Stimulated activated naive B cell treated with anti-CD40 and anti-IgM and Interleukin-4, amounts not matched to agents 10 μg/mL and 1 μg/mL and 100 μg/mL, for 72 hours (primary cell): Measurements from ENCODE around the gene ANKAR.

ENCODE experiments used
- ATAC-seq, 2 donors: fragments of 150-1000 bp; cut with Tn5 transposase; replicated peaks; 2 replicates each; pipeline ENCODE4 v1.10.0; 2021; ENCODE audit warnings: moderate library complexity in 1 of 2
- DNase-seq: peaks from one replicate; pipeline ENCODE4 v3.0.0; 2021
- H3K27ac Mint-ChIP-seq: one replicate; pipeline ENCODE4 v1.8.0; 2022; ENCODE audit warnings: mild to moderate bottlenecking, mixed read lengths
- H3K27me3 Mint-ChIP-seq, 2 donors: one replicate each; pipeline ENCODE4 v1.8.0; 2022; ENCODE audit warnings: mixed read lengths in 2 of 2
- H3K36me3 Mint-ChIP-seq, 2 donors: one replicate each; pipeline ENCODE4 v1.8.0; 2022; ENCODE audit warnings: mixed read lengths in 2 of 2, mild to moderate bottlenecking in 1 of 2
- H3K4me1 Mint-ChIP-seq, 2 donors: one replicate each; pipeline ENCODE4 v1.8.0; 2022; ENCODE audit warnings: mixed read lengths in 2 of 2, mild to moderate bottlenecking in 1 of 2
- H3K4me3 Mint-ChIP-seq, 2 donors: one replicate each; pipeline ENCODE4 v1.8.0; 2022; ENCODE audit warnings: mild to moderate bottlenecking in 2 of 2, mixed read lengths in 2 of 2, moderate library complexity in 1 of 2
- H3K9me3 Mint-ChIP-seq, 2 donors: one replicate each; pipeline ENCODE4 v1.8.0; 2022; ENCODE audit warnings: mixed read lengths in 2 of 2, mild to moderate bottlenecking in 1 of 2

ANKAR gene

GRCh38 chr2:189674374-189675112 lies at the start of gene ANKAR:
TSS of gene ANKAR (plus strand) at chr2:189674670. CDS start at chr2:189676491, 1,821 bp downstream.
- peaks cover 14 to 21% of the 10 kb centered on the region in 2 donors for H3K4me1 Mint-ChIP-seq
- peak within 1 kb of the TSS; percentile 98 for H3K27ac Mint-ChIP-seq
- peak; percentile 96 for ATAC-seq
- DNase-seq = peak; percentile 87
- peak within 1 kb of the TSS; percentile 92 to 96 for H3K4me3 Mint-ChIP-seq
- H3K36me3 Mint-ChIP-seq = peaks cover 22 to 42% of the 10 kb centered on the region in 2 donors
- no peaks in the 10 kb centered on the region for H3K27me3 Mint-ChIP-seq
- peaks cover 9 to 11% of the 10 kb centered on the region in 2 donors for H3K9me3 Mint-ChIP-seq

DNA sequence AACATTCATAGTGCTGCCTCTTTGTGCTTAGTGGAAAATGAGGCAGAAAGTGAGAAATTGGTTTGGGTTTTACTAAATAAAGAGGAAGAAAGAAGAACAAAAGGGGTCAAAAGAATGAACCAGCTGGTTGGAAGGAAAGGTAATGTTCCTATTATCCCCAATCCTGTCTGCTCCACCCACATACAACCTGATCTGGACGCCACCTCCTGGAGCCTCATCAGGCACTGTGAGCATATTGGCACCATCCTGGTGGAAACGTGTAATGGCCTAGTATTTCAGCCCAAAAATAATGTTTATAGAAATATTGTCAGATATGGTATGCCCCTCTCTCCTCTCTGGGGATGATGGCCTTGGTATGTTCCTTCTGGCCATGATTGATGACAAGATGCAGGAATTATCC lies 48.8 kb upstream of the ANKAR start:
- Mint-ChIP-seq H3K4me1 (no peaks in the 10 kb centered on the region), H3K4me3 (no peak overlapping the region), H3K27ac (no peak overlapping the region), H3K36me3 (no peaks in the 10 kb centered on the region), H3K27me3 (peaks cover 0 to 12% of the 10 kb centered on the region in 2 donors), H3K9me3 (no peaks in the 10 kb centered on the region)
- no peak for DNase-seq
- no peak for ATAC-seq

DNA sequence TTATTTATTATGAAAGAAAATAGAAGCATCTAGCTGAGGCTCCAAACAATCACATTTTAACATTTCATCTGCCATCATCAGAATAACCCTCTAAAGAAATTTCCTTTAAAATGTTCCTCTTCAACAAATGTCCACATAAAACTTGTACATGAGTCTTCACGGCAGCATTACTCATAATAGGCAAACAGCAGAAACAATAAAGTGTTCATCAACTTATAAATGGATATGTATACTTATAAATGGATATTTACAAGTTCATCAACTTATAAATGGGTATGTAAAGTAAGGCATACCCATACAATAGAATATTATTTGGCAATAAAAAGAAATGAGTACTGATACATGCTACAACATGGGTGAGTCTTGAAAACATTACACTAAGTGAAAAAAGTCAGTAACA lies 46.7 kb upstream of the ANKAR start:
- H3K4me3 Mint-ChIP-seq = no peak overlapping the region
- DNase-seq = no peak
- no peak overlapping the region for H3K27ac Mint-ChIP-seq

DNA sequence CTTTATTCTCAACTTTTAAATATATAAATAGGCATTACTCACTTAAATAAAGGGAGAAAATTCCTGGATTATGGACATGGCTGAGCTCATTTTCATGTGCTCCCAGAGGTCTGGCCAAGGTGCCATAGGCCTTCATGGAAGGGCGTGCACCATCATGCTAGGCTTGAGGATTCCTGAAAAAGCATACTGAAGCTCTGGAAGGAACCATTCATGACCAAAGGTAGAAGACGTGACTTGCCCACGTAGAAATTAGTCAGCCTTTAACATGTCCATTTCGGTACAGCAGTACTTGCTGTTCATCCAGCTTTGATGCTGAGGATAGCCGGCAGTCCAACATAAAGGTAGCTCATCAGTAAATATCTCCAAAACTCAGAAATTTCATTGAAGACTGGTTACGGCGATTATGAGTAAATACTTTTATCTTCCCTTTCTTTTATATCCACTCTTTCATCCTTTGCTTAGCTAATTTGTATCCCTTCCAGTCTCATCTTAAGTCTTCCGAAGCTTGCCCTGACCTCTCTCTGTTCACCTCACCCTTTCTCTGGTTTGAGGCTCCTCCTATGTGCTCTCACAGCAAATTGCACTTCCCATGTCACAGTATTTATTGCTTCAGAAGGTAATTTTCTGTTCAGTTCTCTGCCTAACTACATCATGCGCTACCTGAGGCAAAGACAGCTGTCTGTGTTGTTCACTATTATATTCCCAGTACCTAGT lies 45.5 kb upstream of the ANKAR start:
- no peaks in the 10 kb centered on the region for H3K36me3 Mint-ChIP-seq
- peaks cover 0 to 12% of the 10 kb centered on the region in 2 donors for H3K27me3 Mint-ChIP-seq
- ATAC-seq (no peak), DNase-seq (no peak)
- H3K4me1 Mint-ChIP-seq = no peaks in the 10 kb centered on the region
- H3K9me3 Mint-ChIP-seq = no peaks in the 10 kb centered on the region
- H3K27ac Mint-ChIP-seq = no peak overlapping the region
- no peak overlapping the region for H3K4me3 Mint-ChIP-seq

More for the DNA sequence above, 46.7 kb upstream of the ANKAR start:
- H3K4me1 Mint-ChIP-seq = no peaks in the 10 kb centered on the region
- H3K27me3 Mint-ChIP-seq = peaks cover 0 to 12% of the 10 kb centered on the region in 2 donors
- ATAC-seq = no peak
- no peaks in the 10 kb centered on the region for H3K36me3 Mint-ChIP-seq
- no peaks in the 10 kb centered on the region for H3K9me3 Mint-ChIP-seq

- ATAC-seq = no peak
- H3K4me3 Mint-ChIP-seq = no peak overlapping the region
Observed at GRCh38 chr2:189629531-189630453, 44.7 kb upstream of the ANKAR start.

GRCh38 chr2:189631849-189632248 lies 42.6 kb upstream of the ANKAR start:
- no peaks in the 10 kb centered on the region for H3K27me3 Mint-ChIP-seq
- ATAC-seq = no peak
- H3K27ac Mint-ChIP-seq = no peak overlapping the region
- H3K9me3 Mint-ChIP-seq = no peaks in the 10 kb centered on the region
- no peaks in the 10 kb centered on the region for H3K4me1 Mint-ChIP-seq
- DNase-seq = no peak
- H3K36me3 Mint-ChIP-seq = no peaks in the 10 kb centered on the region
- H3K4me3 Mint-ChIP-seq = no peak overlapping the region

More at GRCh38 chr2:189629531-189630453, 44.7 kb upstream of the ANKAR start:
- no peaks in the 10 kb centered on the region for H3K9me3 Mint-ChIP-seq
- no peaks in the 10 kb centered on the region for H3K36me3 Mint-ChIP-seq
- H3K4me1 Mint-ChIP-seq = no peaks in the 10 kb centered on the region
- no peak overlapping the region for H3K27ac Mint-ChIP-seq
- H3K27me3 Mint-ChIP-seq = peaks cover 0 to 7% of the 10 kb centered on the region in 2 donors
- DNase-seq = no peak

- Mint-ChIP-seq H3K27ac (no peak overlapping the region), H3K9me3 (no peaks in the 10 kb centered on the region), H3K4me1 (no peaks in the 10 kb centered on the region), H3K4me3 (no peak overlapping the region), H3K36me3 (no peaks in the 10 kb centered on the region), H3K27me3 (no peaks in the 10 kb centered on the region)
- no peak for ATAC-seq
- DNase-seq = no peak
Observed at GRCh38 chr2:189633392-189633811, 41.1 kb upstream of the ANKAR start.

- Mint-ChIP-seq H3K36me3 (no peaks in the 10 kb centered on the region), H3K27ac (no peak overlapping the region), H3K9me3 (no peaks in the 10 kb centered on the region), H3K4me3 (no peak overlapping the region), H3K27me3 (no peaks in the 10 kb centered on the region), H3K4me1 (no peaks in the 10 kb centered on the region)
- no peak for DNase-seq
- ATAC-seq = no peak
Observed at GRCh38 chr2:189635353-189635752, 39.1 kb upstream of the ANKAR start.

DNA sequence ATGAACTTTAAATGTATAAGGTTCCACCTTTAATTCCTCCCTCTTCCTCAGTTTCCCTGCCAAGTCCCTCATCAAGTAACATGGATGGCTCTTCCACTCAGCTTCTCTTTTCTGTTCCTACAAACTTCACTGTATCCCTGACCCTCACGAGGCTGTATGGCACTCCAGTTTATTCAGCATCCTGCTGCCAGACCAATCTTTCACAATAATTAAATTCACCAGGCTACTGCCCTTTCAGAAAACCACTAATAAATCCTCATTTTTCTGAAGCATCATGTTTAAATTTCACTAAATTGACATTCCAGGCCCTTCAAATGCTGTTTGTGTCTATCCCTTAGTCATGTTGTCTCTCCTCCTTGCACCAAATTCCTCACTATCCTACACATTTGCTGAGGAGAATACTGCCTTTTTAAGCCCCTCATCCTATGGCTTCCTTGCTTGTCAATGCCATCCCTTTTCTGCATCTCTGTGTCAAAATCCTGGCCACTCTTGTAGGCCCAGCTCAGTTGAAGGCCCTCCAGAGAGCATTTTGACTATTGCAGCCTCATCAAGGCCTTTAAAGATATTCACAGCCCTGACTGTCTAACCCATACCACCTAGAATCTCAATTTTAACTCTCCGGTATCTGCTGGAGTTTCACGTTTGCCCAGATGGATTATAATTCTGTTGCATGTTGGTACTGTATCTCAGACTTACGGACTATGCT lies 36.0 kb upstream of the ANKAR start:
- Mint-ChIP-seq H3K4me1 (no peaks in the 10 kb centered on the region), H3K36me3 (no peaks in the 10 kb centered on the region), H3K27ac (no peak overlapping the region), H3K27me3 (no peaks in the 10 kb centered on the region), H3K9me3 (no peaks in the 10 kb centered on the region), H3K4me3 (no peak overlapping the region)
- DNase-seq (no peak), ATAC-seq (no peak)

DNA sequence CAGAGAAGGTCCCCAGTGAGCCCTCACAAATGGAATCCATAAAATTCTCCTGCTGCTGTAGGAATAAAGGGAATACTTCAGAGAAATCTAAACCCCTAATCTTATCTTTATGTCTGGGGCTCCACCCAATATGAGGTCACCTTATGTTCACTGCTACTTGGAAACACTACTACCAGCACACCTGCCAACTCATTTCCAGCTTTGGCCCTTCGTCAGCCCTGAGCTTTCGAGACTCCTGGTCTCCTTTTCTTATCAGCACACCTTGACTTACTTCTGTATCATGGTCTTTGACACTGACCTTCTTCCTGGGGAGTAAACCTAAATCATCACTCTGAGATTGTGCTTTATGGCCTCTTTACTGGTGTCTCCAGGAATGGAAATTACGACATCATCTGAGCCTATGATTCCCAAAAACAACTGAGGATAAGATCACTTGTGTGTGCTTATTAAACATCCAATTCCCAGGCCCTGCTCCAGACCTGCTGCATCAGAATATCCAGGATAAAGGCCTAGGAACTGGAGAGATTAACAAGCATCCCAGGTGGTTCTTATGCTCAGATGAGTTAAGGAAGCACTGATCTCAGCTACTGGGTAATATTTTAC lies 35.4 kb upstream of the ANKAR start:
- no peaks in the 10 kb centered on the region for H3K4me1 Mint-ChIP-seq
- no peak for DNase-seq
- no peak overlapping the region for H3K27ac Mint-ChIP-seq

DNA sequence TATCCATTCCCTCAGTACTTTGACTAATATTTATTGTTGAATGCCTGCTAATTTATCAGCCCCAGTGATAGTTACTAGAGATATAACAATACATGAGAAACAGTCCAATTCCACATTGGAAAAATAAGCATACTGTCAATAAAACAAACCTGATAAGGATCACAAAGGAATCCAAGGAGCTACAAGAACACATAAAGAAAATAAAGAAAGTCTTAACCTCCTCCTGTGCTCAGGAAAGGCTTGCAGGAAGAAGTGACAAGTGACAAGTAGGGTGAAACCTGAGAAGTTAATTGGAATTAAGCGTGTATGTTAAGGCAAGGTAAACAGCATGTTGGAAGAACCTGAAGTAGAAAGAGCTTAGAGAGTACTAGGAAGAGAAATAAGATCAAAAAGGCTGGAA lies 33.5 kb upstream of the ANKAR start:
- Mint-ChIP-seq H3K4me3 (no peak overlapping the region), H3K9me3 (no peaks in the 10 kb centered on the region), H3K27me3 (no peaks in the 10 kb centered on the region), H3K36me3 (no peaks in the 10 kb centered on the region), H3K4me1 (no peaks in the 10 kb centered on the region), H3K27ac (no peak overlapping the region)
- ATAC-seq (no peak), DNase-seq (no peak)

More for the DNA sequence above, 35.4 kb upstream of the ANKAR start:
- Mint-ChIP-seq H3K9me3 (no peaks in the 10 kb centered on the region), H3K4me3 (no peak overlapping the region), H3K36me3 (no peaks in the 10 kb centered on the region), H3K27me3 (no peaks in the 10 kb centered on the region)
- ATAC-seq = no peak

DNA sequence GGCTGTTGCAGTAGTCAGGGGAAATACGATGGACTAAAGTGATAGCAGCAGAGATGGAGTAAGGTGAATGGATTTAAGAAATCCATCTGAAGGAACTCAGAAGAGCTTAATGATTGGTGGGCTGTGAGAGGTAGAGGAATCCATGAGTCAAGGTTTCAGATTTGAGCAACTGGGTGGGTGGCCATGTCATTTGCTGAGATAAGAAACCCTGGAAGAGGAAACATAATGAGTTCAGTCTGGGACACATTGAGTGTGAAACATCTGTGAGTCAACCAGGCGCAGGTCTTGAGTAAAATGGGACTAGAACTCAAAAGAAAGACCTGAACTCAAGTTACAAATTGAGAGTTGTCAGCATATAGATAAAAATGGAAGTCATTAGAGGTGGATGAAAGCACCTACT lies 32.9 kb upstream of the ANKAR start:
- Mint-ChIP-seq H3K4me1 (no peaks in the 10 kb centered on the region), H3K9me3 (no peaks in the 10 kb centered on the region), H3K27ac (no peak overlapping the region), H3K36me3 (no peaks in the 10 kb centered on the region), H3K27me3 (no peaks in the 10 kb centered on the region), H3K4me3 (no peak overlapping the region)
- DNase-seq (no peak), ATAC-seq (peak; percentile 33 to 47)

DNA sequence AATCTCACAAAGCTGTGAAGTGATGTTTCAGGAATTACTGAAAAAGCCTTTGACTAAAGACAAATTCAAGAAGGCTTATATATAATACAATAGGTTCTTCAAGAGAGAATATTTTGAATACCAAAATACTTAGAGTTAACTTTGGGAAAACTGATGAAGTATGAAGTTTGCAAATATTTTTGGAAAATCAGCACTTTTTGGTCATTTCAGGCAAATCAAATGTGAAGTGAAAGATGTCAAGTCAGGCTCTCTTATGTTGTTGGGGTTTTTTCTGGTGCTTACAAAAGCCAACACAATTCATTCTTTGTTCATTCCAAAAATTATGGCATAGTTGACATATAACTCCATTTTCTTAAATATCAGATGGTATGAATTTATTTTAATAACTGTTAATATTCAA lies 27.9 kb upstream of the ANKAR start:
- no peak for DNase-seq
- Mint-ChIP-seq H3K9me3 (no peaks in the 10 kb centered on the region), H3K4me1 (no peaks in the 10 kb centered on the region), H3K27me3 (peaks cover 0 to 5% of the 10 kb centered on the region in 2 donors), H3K27ac (no peak overlapping the region), H3K4me3 (no peak overlapping the region), H3K36me3 (no peaks in the 10 kb centered on the region)
- no peak for ATAC-seq
